Measurements from ENCODE around the gene PTPRC. TPM values are rescaled to one million over a fixed set of nuclear protein-coding genes. Genes with fewer than 3 reads are reported as not detected.

PTPRC gene
- total RNA-seq, 1 experiment from 2014 or later, result 1.4 TPM

- ChIA-PET POLR2A (no interaction called here), CTCF (no interaction called here)
- Histone ChIP-seq H3K27me3 (ENCODE audit: control insufficient read depth, insufficient read depth, low read length) (no peaks in the 10 kb centered on the region), H3K4me3 (ENCODE audit: low read depth in 2 of 2, low read length in 2 of 2) (no peak overlapping the region), H3K4me1 (ENCODE audit: control insufficient read depth, insufficient read depth, low read length) (no peaks in the 10 kb centered on the region), H3K36me3 (ENCODE audit: control insufficient read depth, insufficient read depth, low read length) (no peaks in the 10 kb centered on the region), H3K27ac (ENCODE audit: low read length) (no peak overlapping the region), H3K9me3 (ENCODE audit: control insufficient read depth, insufficient read depth, low read depth, low read length) (no peaks in the 10 kb centered on the region)
- no peak for TF ChIP-seq TCF7L2 (IDR thresholded peaks at IDR 0.05; ENCODE audit: low read depth, low read length)
- TF ChIP-seq POLR2AphosphoS5 (IDR thresholded peaks at IDR 0.05; ENCODE audit: low read depth, low read length), result no peak
- TF ChIP-seq REST (IDR thresholded peaks at IDR 0.05; ENCODE audit: insufficient read depth in 1 of 2, low read depth in 2 of 2, low read length in 1 of 2), result no peak
- TF ChIP-seq CTCF (IDR thresholded peaks at IDR 0.05), result no peak
- TF ChIP-seq SIN3A (IDR thresholded peaks at IDR 0.05; ENCODE audit: borderline replicate concordance, insufficient read depth, low read depth, low read length), result no peak
- in situ Hi-C loops (cut with HindIII; ENCODE audit: low pct_unique_long_range_greater_than_20kb, low sequenced_read_pairs) (no loop called here), intact Hi-C loops (cut with micrococcal nuclease; ENCODE audit: unreplicated experiment) (no loop called here)
- DNase-seq (ENCODE audit: low read depth, low spot score), result no peak
- BruUV-seq (replicated peaks), result no TSS peak
- no peak for ATAC-seq
Observed at GRCh38 chr1:198631292-198631691, 7.5 kb upstream of the PTPRC start.

- no peak overlapping the region for H3K4me3 ChIP-seq (ENCODE audit: low read depth in 2 of 2, low read length in 2 of 2)
- no peak overlapping the region for H3K27ac ChIP-seq (ENCODE audit: low read length)
- H3K4me1 ChIP-seq (ENCODE audit: control insufficient read depth, insufficient read depth, low read length), result no peaks in the 10 kb centered on the region
- H3K9me3 ChIP-seq (ENCODE audit: control insufficient read depth, insufficient read depth, low read depth, low read length), result no peaks in the 10 kb centered on the region
- POLR2A ChIA-PET, result no interaction called here
- in situ Hi-C loops (cut with HindIII; ENCODE audit: low pct_unique_long_range_greater_than_20kb, low sequenced_read_pairs) (no loop called here), intact Hi-C loops (cut with micrococcal nuclease; ENCODE audit: unreplicated experiment) (no loop called here)
- no peaks in the 10 kb centered on the region for H3K36me3 ChIP-seq (ENCODE audit: control insufficient read depth, insufficient read depth, low read length)
- CTCF ChIA-PET, result no interaction called here
- TF ChIP-seq SIN3A (IDR thresholded peaks at IDR 0.05; ENCODE audit: borderline replicate concordance, insufficient read depth, low read depth, low read length) (no peak), REST (IDR thresholded peaks at IDR 0.05; ENCODE audit: insufficient read depth in 1 of 2, low read depth in 2 of 2, low read length in 1 of 2) (no peak), CTCF (IDR thresholded peaks at IDR 0.05) (no peak), POLR2AphosphoS5 (IDR thresholded peaks at IDR 0.05; ENCODE audit: low read depth, low read length) (no peak), TCF7L2 (IDR thresholded peaks at IDR 0.05; ENCODE audit: low read depth, low read length) (no peak)
- no peaks in the 10 kb centered on the region for H3K27me3 ChIP-seq (ENCODE audit: control insufficient read depth, insufficient read depth, low read length)
- no TSS peak for BruUV-seq (replicated peaks)
- ATAC-seq (no peak), DNase-seq (ENCODE audit: low read depth, low spot score) (no peak)
Observed at GRCh38 chr1:198632007-198632406, 6.8 kb upstream of the PTPRC start.
